Stomach (tissue), 19 donors: Measurements from ENCODE around the gene TRMT1L. TPM values are rescaled to one million over a fixed set of nuclear protein-coding genes. Genes with fewer than 3 reads are reported as not detected.
"Not testable (repeated sequence)": the region's sequence is repeated elsewhere in the genome, so short reads cannot be mapped to it uniquely, and the experiment has no call there.

ENCODE experiments used
- DNase-seq, 2 donors: peaks; one replicate each; pipeline versions ENCODE4 v3.0.0 to v3.0.0-alpha.2; 2013 to 2019
- H3K27ac ChIP-seq, 5 donors: fragments of 200-600 bp in 4 of 5; sonication (generic) in 4 of 5; one replicate each; pipeline ENCODE4 v1.5.1; 2013 to 2019; ENCODE audit warnings: mild to moderate bottlenecking in 1 of 5, moderate library complexity in 1 of 5
- H3K27me3 ChIP-seq, 3 donors: fragments of 200-600 bp; sonication (generic); one replicate each; pipeline ENCODE4 v1.5.1; 2017 to 2019; ENCODE audit warnings: mixed run types in 1 of 3
- H3K36me3 ChIP-seq, 4 donors: fragments of 200-600 bp; sonication (generic); 1 replicate in 3 of 4; 2 replicates in 1 of 4; pipeline ENCODE4 v1.5.1; 2016 to 2019
- H3K4me1 ChIP-seq, 4 donors: fragments of 200-600 bp; sonication (generic); one replicate each; pipeline ENCODE4 v1.5.1; 2016 to 2019
- H3K4me3 ChIP-seq, 4 donors: fragments of 200-600 bp; sonication (generic) in 3 of 4; one replicate each; pipeline ENCODE4 v1.5.1; 2016 to 2019; ENCODE audit warnings: mild to moderate bottlenecking in 1 of 4
- H3K9me3 ChIP-seq, 4 donors: fragments of 200-600 bp; sonication (generic); one replicate each; pipeline ENCODE4 v1.5.1; 2016 to 2019
- CTCF ChIP-seq, 7 experiments: fragments of 450-650 bp in 4 of 7; fragments of 200-600 bp in 3 of 7; sonication (generic) in 3 of 7; IDR thresholded peaks; one replicate each; pipeline ENCODE4 v1.5.1; 2016 to 2019; ENCODE audit warnings: antibody characterized with exemption in 7 of 7, control low read depth in 2 of 7, mild to moderate bottlenecking in 1 of 7
- EP300 ChIP-seq: sonication (generic); formaldehyde crosslinking; IDR thresholded peaks from one replicate; pipeline ENCODE4 v1.6.1; 2017; ENCODE audit warnings: antibody characterized with exemption
- POLR2A ChIP-seq, 4 donors: fragments of 450-650 bp; IDR thresholded peaks; one replicate each; pipeline ENCODE4 v1.6.1; 2016; ENCODE audit warnings: antibody characterized with exemption in 4 of 4, control low read depth in 2 of 4, mild to moderate bottlenecking in 1 of 4, moderate library complexity in 1 of 4
- POLR2AphosphoS5 ChIP-seq, 3 donors: sonication (generic); formaldehyde crosslinking; IDR thresholded peaks; one replicate each; pipeline ENCODE4 v1.6.1; 2016; ENCODE audit warnings: antibody characterized with exemption in 3 of 3
- WGBS, 5 donors: extraction: QIAGEN DNeasy Blood & Tissue Kit in 3 of 5; methylation state at CpG; one replicate each; pipeline versions ENCODE4 v1.1.5 to v1.1.7; 2013 to 2018; 5-methylcytosine and 5-hydroxymethylcytosine counted together
- intact Hi-C: fragments of 100-400 bp; cut with DNase I; formaldehyde crosslinking; loops from one replicate; pipeline ENCODE4 v1.15.1; 2023; ENCODE audit warnings: low total_unique reads
- long read RNA-seq, 10 donors: transcript quantifications; one replicate each; lab custom pipeline, GENCODE V29; 2026
- polyA plus RNA-seq, 3 donors: library from polyadenylated mRNA; stranded (reverse); fragments of 200-250 nt; gene quantifications; one replicate each; pipeline ENCODE4 v1.2.3, GENCODE V29; 2013
- total RNA-seq, 5 donors: library from RNA; depleted of rRNA; stranded (reverse); fragments of >200 nt; gene quantifications; one replicate each; pipeline versions ENCODE4 v1.1.0 to v1.2.3, GENCODE V29; 2014 to 2016
- donor health status: healthy with polysubstance abuse.
- donor health status: Bipolar disorder and iron deficiency.
- donor health status: healthy.

The TRMT1L gene
- 10 to 100 TPM in 2 of 5 donors, 1 to 10 TPM in 3; 4.5 to 25.2 (median 9.1) TPM for total RNA-seq
- 1 to 10 TPM; 4.5 to 6.0 (median 5.7) TPM for polyA plus RNA-seq
- long read RNA-seq, donor 1, full-length matches to known transcripts: 2 of 2 reads
- long read RNA-seq, donor 1, partial matches to known transcripts: 0 of 2 reads
- long read RNA-seq, donor 1, other reads (novel, unspliced or antisense): 0 of 2 reads
- long read RNA-seq, donor 2, full-length matches to known transcripts: 3 of 3 reads
- long read RNA-seq, donor 2, partial matches to known transcripts: 0 of 3 reads
- long read RNA-seq, donor 2, other reads (novel, unspliced or antisense): 0 of 3 reads
- long read RNA-seq, donor 3: 0 reads
- long read RNA-seq, donor 4: 0 reads
- long read RNA-seq, donor 5, full-length matches to known transcripts: 2 of 2 reads
- long read RNA-seq, donor 5, partial matches to known transcripts: 0 of 2 reads
- long read RNA-seq, donor 5, other reads (novel, unspliced or antisense): 0 of 2 reads
- long read RNA-seq, donor 6: 0 reads
- long read RNA-seq, donor 7, full-length matches to known transcripts: 3 of 3 reads
- long read RNA-seq, donor 7, partial matches to known transcripts: 0 of 3 reads
- long read RNA-seq, donor 7, other reads (novel, unspliced or antisense): 0 of 3 reads
- long read RNA-seq, donor 8, full-length matches to known transcripts: 1 of 1 reads
- long read RNA-seq, donor 8, partial matches to known transcripts: 0 of 1 reads
- long read RNA-seq, donor 8, other reads (novel, unspliced or antisense): 0 of 1 reads
- long read RNA-seq, donor 9, partial matches to known transcripts: 0 of 1 reads
- long read RNA-seq, donor 9, other reads (novel, unspliced or antisense): 0 of 1 reads
- long read RNA-seq, donor 10: 0 reads

GRCh38 chr1:185156854-185157598, at the start of gene TRMT1L, which contains the start of gene SWT1:
Gene TRMT1L (minus strand): TSS chr1:185156953. CDS start chr1:185156712, 241 bp downstream.
Gene SWT1 (plus strand): TSS chr1:185157167. CDS start chr1:185160842, 3,675 bp downstream.
- Histone ChIP-seq H3K9me3 (no peaks in the 10 kb centered on the region), H3K27me3 (no peaks in the 10 kb centered on the region), H3K36me3 (peaks cover 0 to 12% (median 10%) of the 10 kb centered on the region in 4 donors), H3K4me1 (peaks cover 16 to 55% (median 36%) of the 10 kb centered on the region in 4 donors), H3K4me3 (peak within 1 kb of the TSS; percentile 70 to 94 (median 76)), H3K27ac (peak within 1 kb of the TSS; percentile 97 to 100 (median 99))
- intact Hi-C loops: no loop called here
- TF ChIP-seq CTCF (IDR thresholded peaks at IDR 0.05) (no peak), POLR2A (IDR thresholded peaks at IDR 0.05) (peak in 2 of 4 donors; percentile 97 to 98), POLR2AphosphoS5 (IDR thresholded peaks at IDR 0.05) (peak; percentile 99 to 100 (median 100)), EP300 (no peak)
- WGBS, 5 donors: 0 to 1% (median 1%) methylated on average over 49 to 63 of the region's 63 CpGs
- peak; percentile 100 for DNase-seq

- no peak overlapping the region for H3K4me3 ChIP-seq
- peaks cover 0 to 9% (median 4%) of the 10 kb centered on the region in 4 donors for H3K9me3 ChIP-seq
- TF ChIP-seq POLR2AphosphoS5 (IDR thresholded peaks at IDR 0.05) (no peak), EP300 (no peak), CTCF (IDR thresholded peaks at IDR 0.05) (no peak)
- peaks cover 0 to 73% (median 33%) of the 10 kb centered on the region in 4 donors for H3K36me3 ChIP-seq
- H3K4me1 ChIP-seq: no peaks in the 10 kb centered on the region
- H3K27ac ChIP-seq: no peak overlapping the region
- intact Hi-C loops: no loop called here
- no peaks in the 10 kb centered on the region for H3K27me3 ChIP-seq
- WGBS, 5 donors: 88 to 94% (median 93%) methylated on average over 8 of the region's 8 CpGs
- no peak for DNase-seq
Measured at GRCh38 chr1:185200889-185201288, 44.1 kb upstream of the TRMT1L start.

GRCh38 chr1:185198712-185199111, 42.0 kb upstream of the TRMT1L start:
- H3K36me3 ChIP-seq: peaks cover 0 to 77% (median 28%) of the 10 kb centered on the region in 4 donors
- intact Hi-C loops, H3K27me3 ChIP-seq, H3K4me1 ChIP-seq, H3K9me3 ChIP-seq, H3K27ac ChIP-seq, DNase-seq, H3K4me3 ChIP-seq: not testable (repeated sequence)
- 95 to 100% (median 96%) methylated on average over 4 of the region's 4 CpGs for WGBS, 5 donors

GRCh38 chr1:185193756-185194155, 37.0 kb upstream of the TRMT1L start:
- peaks cover 0 to 9% (median 4%) of the 10 kb centered on the region in 4 donors for H3K9me3 ChIP-seq
- no peak overlapping the region for H3K27ac ChIP-seq
- TF ChIP-seq POLR2A (IDR thresholded peaks at IDR 0.05) (no peak), EP300 (no peak), POLR2AphosphoS5 (IDR thresholded peaks at IDR 0.05) (no peak), CTCF (IDR thresholded peaks at IDR 0.05) (no peak)
- intact Hi-C loops: no loop called here
- 64 to 90% (median 74%) methylated on average over 1 of the region's 1 CpG for WGBS, 5 donors
- peaks cover 4 to 86% (median 41%) of the 10 kb centered on the region in 4 donors for H3K36me3 ChIP-seq
- H3K4me1 ChIP-seq: no peaks in the 10 kb centered on the region
- no peaks in the 10 kb centered on the region for H3K27me3 ChIP-seq
- no peak overlapping the region for H3K4me3 ChIP-seq
- DNase-seq: no peak
